DOHH2 (cell line): ENCODE results near the gene POGLUT2.

Experiments used
- CTCF ChIP-seq: fragments of 200-600 bp; sonication (generic); IDR thresholded peaks from one replicate; pipeline ENCODE4 v1.5.1; 2014; ENCODE audit warnings: antibody characterized with exemption, mild to moderate bottlenecking, low read depth, low read length; ENCODE audit not compliant: poor library complexity, severe bottlenecking
- EZH2phosphoT487 ChIP-seq: fragments of 200-600 bp; sonication (generic); IDR thresholded peaks from 2 replicates; pipeline ENCODE4 v1.6.1; 2017; ENCODE audit warnings: borderline replicate concordance, mild to moderate bottlenecking, antibody characterized with exemption, low read length, moderate library complexity, mixed read lengths

- TF ChIP-seq CTCF, result no peak
- TF ChIP-seq EZH2phosphoT487, result no peak
These were observed 29.9 kb downstream of the POGLUT2 start for GRCh38 chr13:102768909-102769308.
